HuH-7 (cell line): ENCODE results near the gene SERP2.

Experiments
- DNase-seq: peaks from one replicate; pipeline ENCODE4 v3.0.0; 2011; ENCODE audit warnings: low spot score

SERP2 gene

GRCh38 chr13:44435919-44436510, 62.4 kb downstream of the SERP2 start:
- DNase-seq: no peak

GRCh38 chr13:44436589-44437337, 63.1 kb downstream of the SERP2 start:
- DNase-seq: peak; percentile 68

GRCh38 chr13:44437356-44438233, 64.0 kb downstream of the SERP2 start:
- DNase-seq: no peak

- no peak for DNase-seq
These were observed 64.6 kb downstream of the SERP2 start for GRCh38 chr13:44438234-44438579.

GRCh38 chr13:44439452-44440024, 65.9 kb downstream of the SERP2 start:
- DNase-seq: no peak

- no peak for DNase-seq
These were observed 66.5 kb downstream of the SERP2 start for GRCh38 chr13:44440046-44440608.
